Gastrocnemius medialis (tissue), 4 donors: ENCODE measurements around the gene DNM3.

Experiments used
- CTCF ChIP-seq, 5 experiments: fragments of 450-650 bp in 3 of 5; fragments of 200-600 bp in 2 of 5; sonication (generic) in 2 of 5; IDR thresholded peaks in 4 of 5; conservative IDR thresholded peaks in 1 of 5; 1 replicate in 4 of 5; 2 replicates in 1 of 5; pipeline ENCODE4 v1.5.1; 2016 to 2019; ENCODE audit warnings: antibody characterized with exemption in 5 of 5, mild to moderate bottlenecking in 3 of 5, moderate library complexity in 3 of 5
- POLR2A ChIP-seq, 2 donors: fragments of 450-650 bp; IDR thresholded peaks; one replicate each; pipeline ENCODE4 v1.6.1; 2017; ENCODE audit warnings: antibody characterized with exemption in 2 of 2, mild to moderate bottlenecking in 2 of 2, moderate library complexity in 2 of 2

GRCh38 chr1:171849245-171849898 lies 8.1 kb downstream of the DNM3 start:
- TF ChIP-seq CTCF (IDR thresholded peaks at IDR 0.05 in 4 of 5, conservative IDR thresholded peaks at IDR 0.05 in 1 of 5) (no peak), POLR2A (IDR thresholded peaks at IDR 0.05) (no peak)
